GM19239 (cell line): ENCODE measurements around the gene TAS2R41.

Experiments used
- DNase-seq: peaks from one replicate; pipeline ENCODE4 v3.0.0; 2011; ENCODE audit warnings: low spot score; ENCODE audit not compliant: insufficient read length
- FAIRE-seq: peaks from 2 replicates; lab custom pipeline; 2011; peaks lifted over from hg19 to GRCh38; lab: Jason Lieb, UNC

Gene TAS2R41

DNA sequence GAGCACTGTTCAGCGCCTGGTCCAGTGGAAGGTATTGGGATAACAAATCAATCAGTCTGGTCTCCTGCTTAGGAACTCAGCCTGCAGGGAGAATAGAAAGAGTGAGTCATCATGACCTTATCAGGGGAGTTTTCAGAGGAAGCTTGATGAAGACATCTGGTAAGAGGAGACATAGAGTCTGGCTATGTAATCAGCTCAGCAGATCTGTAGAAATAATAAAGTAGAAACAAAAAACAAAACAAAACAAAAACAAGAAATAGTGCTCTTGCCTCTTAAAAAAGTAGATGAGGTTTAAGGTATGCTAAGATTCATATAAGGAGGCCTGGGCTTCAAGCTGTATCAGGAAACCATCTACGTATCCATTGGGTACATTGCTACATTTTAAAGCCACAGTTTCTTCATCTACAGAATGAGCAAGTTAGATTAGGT lies 14.4 kb downstream of the TAS2R41 start:
- FAIRE-seq (no peak), DNase-seq (no peak)

DNA sequence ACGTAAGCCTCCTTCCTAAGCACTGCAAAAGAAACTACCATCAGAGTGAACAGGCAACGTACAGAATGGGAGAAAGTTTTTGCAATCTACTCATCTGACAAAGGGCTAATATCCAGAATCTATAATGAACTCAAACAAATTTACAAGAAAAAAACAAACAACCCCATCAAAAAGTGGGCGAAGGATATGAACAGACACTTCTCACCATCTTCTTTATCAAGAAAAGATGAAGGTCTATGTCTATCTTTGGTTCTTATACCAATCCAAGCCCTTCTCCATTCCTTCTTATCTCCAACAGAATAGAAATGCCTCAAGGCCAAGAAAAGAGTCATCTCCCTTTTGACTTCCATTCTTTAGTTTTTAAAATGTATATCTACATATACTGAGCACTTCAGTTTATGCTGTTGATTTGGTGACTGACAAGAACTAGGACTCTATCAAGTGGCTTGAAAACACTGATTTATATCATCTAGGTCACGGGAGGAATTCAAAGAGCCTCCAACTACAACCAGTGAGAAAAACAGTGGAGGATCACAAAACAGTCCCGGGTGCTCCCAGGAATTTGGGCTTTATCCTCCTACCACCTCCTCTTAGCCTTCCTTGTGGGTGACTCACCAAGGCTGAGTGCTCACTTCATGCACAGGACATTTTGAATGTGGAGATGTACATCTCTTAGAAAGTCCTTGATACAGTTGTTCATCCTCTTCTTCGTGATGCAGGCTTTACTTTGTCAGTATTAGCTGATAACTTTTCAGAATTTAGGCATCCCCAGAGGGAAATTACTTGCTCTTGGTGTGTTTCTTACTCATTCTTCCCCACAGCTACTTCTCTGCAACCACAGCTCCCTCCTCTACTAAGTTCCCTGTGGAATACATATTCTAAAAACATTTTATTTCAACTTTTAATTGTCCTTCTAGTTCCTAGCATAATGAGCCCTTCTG lies 15.4 kb downstream of the TAS2R41 start:
- no peak for FAIRE-seq
- no peak for DNase-seq

DNA sequence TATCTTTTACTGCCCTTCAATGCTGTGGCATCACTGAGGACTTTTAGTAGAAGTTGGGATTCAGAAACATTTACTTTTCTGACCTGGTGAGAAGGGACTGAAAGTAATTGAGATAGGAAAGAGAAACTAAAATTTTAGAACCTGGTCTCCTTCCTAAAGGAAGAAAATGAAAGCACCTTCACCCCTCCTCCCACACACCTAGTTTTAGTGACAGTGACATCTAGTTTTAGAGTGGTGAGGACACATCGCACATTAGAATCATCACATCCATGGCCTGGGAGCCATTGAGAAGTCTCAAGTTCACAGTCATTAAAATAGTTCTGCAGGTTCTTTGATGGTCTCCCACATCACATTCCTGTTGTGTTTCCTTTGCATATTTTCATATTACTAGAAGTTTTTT lies 16.1 kb downstream of the TAS2R41 start:
- no peak for DNase-seq
- no peak for FAIRE-seq

DNA sequence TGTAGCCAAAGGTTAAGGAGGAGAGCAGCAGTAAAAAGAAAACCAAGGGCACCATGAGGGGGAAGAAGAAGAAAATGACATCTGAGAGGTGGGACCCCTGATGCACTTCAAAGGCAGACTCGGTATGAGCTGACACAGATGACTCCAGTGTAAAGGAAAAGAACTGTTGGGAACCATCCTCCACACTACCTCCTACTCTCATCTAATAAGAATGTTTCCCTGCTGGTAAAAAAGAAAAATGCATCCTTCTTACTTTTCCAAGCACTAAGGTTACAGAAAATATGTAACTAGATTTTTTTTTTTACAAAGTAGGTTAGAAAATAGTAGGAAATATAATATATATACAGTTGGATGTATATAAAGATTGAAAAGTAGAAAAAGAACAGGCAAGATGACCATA lies 16.9 kb downstream of the TAS2R41 start:
- FAIRE-seq (no peak), DNase-seq (no peak)

DNA sequence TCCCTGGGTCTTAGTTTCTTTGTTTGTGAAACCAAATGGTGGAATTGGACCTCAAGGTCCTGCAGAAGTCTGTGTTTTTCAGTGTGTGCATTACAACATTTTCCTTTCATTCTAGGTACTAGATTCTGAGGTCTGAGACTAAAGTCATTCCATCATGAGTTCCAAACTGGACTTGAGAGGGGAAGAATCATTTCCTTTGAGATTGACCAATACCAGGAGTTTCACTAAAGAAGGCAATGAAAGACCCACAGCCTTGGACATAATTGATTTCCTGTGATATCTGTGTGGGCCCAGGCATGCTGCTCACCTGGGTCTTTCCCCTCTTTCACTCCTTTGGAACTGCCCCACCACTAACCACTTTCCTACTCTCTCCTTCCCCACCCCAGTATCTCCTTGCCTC lies 18.2 kb downstream of the TAS2R41 start:
- no peak for DNase-seq
- FAIRE-seq = no peak

DNA sequence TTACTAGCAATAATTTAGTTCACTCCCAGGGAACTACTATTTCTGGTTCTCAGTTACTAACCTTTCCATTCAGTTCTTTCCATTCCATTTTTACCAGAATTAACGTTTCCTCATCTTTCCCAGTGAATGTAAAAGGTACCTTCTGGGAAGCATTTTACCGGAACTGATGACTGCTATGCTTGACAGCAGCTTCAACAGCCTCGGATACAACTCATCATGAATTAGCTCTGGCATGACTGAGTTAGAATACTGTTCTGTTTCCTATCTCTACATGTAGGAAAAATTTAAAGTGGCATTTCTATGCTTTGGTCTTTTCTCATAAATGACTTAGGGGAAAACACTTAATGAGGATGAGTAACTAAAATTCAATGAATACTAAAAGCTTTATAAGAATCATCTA lies 18.6 kb downstream of the TAS2R41 start:
- FAIRE-seq = no peak
- no peak for DNase-seq

DNA sequence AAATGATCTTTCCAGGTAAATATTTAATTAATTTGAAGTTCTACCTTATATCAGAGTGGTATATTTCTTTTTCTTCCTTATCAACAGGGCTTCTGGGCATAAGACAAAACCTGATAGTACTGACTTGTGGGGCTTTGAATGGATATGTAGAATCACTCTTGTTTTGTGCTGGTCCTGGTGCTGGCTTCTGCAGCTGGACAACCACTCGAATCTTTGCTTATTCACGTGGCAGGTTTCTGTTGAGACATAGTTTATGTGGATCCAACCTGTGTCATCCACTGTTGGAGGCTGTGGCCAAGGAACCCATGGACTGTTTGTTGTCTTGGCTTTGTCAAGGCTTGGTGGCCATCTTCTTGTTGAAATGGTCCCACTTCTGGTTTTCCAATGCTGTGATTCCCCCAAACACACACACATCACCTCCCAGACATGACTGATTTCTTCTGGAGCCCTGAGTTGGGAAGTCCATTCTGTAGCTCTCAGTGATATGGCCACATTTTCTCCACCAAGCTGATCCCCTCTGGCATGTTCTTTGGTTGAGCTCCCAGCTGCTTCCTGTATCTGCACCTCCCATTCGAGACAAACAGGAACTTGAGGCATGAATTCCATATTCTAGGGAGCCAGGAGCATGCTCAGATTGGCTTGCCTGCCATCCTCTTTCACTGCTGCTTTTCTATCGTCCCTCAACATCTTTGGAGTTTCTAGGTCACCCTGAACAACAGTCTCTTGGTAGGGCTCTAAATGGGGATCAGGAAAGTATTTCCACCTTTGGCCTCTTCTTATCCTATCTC lies 19.5 kb downstream of the TAS2R41 start:
- no peak for FAIRE-seq

DNA sequence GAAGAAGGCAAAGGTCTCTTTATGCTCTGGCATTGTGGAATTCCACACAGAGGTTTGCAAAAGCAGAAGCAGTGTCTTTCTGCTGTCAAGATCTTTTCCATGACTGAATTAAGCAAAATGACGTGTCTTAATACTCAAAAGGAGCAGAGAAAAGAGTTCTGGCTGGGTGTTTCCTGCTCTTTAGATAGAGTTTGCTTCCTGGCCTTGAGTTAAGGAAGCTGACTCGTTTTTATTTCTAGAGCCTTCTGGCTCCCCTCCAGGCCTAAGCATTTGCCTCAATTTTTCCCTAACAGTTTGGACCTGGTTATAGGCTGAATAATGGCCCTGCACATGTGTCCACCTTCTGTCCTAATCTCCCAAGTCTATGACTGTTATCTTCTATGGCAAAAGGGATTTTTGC lies 21.6 kb downstream of the TAS2R41 start:
- DNase-seq (no peak), FAIRE-seq (no peak)

More for the DNA sequence above, 19.5 kb downstream of the TAS2R41 start:
- no peak for DNase-seq

DNA sequence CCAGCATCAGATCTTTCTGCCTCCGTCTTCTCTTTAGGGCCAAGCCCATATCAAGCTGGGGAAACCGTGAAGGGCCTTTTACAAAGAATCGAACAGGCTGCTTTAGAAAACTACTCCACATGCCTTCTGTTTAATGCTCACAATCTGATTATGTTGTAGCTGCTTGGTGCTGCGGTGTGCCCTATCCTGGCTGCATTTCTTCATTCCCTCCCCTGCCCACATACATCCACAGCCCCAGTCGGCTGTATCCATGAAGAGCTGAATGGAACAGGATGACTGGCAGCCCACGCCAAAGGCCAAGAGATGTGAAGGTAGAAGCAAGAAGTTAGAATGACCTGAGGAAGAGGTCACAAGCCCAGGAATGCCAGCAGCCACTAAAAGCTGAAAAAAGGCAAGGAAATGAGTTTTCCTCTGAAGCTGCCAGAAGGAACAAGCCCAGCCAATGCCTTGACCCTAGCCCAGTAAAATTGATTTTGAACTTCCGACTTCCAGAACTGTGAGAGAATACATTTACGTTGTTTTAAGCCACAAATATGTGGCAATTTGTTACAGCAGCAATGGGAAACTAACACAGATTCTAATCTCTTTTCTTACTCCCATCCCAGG lies 22.2 kb downstream of the TAS2R41 start:
- no peak for FAIRE-seq
- DNase-seq = no peak

DNA sequence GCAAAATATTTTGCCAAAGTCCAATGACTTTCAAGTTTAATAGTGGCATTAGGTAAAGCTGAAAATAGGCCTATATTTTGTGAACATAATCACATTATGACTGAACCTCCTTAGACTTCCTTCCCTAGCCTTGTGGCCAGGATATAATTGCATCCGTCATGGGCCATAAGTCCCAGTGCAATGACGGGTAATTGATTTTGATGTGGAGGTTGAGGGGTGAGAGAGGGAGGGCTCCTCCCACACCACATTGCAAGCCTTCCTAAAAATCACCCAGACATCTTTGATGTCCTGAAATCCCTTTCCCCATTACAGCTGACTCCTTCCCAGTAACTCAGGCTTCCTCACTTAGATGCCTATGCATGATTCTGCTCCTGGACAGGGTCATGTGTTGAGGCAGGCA lies 25.6 kb downstream of the TAS2R41 start:
- FAIRE-seq (no peak), DNase-seq (no peak)

DNA sequence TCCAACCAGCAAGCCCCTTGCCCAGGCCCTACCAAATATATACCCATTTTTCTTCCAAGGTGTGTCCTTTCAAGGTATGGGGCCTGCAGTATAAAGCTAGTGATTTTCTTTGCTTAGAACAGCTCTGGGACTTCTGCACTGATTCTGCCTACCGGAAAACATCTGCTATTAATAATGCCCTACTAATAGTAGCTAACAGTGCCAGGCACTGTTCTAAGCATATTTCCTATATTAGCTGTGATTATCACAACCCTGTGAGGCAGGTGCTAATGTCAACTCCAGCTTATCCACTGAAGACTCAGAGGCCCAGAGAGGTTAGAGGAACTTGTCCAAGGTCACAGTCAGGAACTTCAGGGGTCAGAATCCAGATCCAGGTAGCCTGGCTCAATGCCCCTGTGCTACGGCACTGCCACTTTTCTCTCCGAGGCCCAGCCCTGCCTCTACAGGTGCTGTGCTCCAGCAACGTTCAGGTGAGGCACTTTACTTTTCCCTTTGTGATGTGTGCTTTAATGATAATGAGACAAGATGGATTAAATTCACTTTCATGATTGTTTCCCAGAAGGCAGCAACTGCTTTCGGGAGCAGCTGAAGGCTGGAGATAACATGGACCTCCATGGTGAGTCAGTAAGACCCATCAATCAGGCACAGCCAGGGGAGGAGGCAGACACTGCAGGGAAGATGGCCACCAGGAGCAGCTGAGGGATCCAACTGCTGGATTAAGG lies 26.7 kb downstream of the TAS2R41 start:
- no peak for FAIRE-seq

DNA sequence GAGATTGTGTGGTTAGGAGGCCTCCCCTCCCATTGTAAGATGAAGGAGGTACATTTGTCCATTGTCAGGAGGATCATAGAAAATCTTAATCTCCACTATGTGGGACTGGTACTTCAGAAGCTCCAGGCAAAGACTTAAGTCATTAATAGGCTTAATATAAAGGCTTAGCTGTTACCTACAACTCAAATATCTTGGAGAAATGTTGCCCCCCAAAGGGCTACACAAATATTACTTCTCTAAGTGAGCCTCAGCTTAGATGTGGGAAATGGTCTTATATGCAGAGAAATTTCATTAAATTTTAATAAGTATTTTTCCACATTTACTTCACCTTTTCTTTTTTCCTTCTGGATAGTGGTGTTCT lies 27.2 kb downstream of the TAS2R41 start:
- DNase-seq = no peak
- no peak for FAIRE-seq

More for the DNA sequence above, 26.7 kb downstream of the TAS2R41 start:
- no peak for DNase-seq

DNA sequence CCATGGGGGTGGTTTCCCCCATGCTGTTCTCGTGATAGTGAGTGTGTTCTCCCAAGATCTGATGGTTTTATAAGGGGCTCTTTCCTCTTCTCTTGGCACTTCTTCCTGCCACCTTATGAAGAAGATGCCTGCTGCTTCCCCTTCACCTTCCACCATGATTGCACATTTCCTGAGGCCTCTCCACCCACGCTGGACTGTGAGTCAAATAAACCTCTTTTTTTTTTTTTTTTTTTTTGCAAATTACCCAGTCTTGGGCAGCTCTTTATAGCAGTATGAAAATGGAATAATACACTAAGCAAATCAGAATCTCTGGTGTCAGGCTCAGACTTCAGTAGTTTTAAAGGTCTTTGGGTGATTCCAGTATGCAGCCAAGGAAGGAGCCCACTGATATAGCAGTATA lies 28.2 kb downstream of the TAS2R41 start:
- DNase-seq (no peak), FAIRE-seq (no peak)

DNA sequence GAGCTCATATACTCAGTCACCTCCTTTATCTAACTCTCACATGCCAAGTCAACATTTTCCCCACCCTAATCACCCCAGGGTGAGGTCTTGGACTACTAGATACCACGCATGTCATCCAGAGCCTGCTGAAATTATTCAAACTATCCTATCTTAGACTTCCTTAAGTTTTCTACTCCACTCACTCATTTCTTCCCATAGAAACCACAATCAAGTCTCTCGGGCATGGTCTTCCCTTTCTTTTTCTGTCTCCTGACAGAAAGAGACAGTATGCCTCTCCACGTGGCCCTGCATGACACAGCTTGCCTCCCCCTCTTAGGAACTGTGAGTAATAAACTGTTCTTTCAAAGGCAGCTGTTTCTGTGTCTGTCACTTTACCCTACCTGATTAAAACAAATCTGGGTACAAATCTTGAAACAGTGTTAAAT lies 29.4 kb downstream of the TAS2R41 start:
- FAIRE-seq (no peak), DNase-seq (no peak)

DNA sequence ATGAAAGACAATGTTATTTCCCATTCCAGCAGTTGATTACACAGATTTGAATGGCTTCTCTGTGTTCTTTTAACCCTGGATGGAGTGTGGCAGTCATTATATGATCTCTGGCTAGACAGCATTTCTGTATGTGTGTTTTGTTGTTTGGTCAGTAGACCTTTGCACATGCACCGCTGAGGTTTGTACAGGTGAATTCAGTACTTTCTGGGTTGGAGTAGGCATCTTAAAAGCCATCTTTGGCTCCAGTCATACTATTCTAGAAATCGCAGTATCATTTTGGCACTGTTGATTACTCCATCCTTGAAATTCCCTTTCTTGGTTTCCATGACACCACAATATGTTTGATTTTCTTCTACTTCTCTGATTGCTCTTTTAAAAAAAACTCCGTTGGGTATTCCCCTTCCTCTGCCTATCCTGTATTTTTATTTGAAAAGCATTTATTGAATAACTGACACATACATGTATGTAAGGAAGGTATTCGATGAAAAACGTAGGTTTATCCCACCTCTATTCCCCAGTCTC lies 29.9 kb downstream of the TAS2R41 start:
- DNase-seq (no peak), FAIRE-seq (no peak)

DNA sequence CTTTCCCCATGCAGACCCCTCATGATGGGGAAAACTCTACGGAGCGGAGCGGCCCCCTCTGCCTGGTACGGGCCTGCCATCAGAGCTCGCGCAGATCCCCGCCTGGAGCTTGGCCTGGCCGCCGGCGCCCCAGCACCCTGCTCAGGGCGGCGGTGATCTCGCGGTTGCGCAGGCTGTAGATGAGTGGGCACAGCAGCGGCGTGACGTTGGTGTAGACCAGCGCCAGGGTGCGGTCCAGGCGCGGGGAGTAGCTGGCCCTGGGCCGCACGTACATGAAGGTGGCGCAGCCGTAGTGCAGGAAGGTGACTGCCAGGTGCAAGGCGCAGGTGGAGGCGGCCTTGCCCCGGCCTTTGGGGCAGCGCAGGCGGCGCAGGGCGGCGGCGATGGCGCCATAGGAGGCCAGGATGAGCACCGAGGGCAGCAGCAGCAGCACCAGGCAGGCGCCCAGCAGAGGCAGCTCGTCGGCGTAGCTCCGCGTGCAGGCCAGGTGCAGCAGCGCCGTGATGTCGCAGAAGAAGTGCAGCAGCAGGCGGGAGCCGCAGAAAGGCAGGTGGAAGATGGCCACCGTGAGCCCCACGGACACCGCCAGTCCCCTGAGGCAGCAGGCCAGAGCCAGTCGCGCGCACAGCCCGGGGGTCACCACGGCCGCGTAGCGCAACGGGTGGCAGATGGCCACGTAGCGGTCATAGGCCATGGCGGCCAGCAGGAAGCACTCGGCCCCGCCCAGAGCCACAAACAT lies 33.4 kb downstream of the TAS2R41 start:
- DNase-seq (no peak), FAIRE-seq (no peak)

DNA sequence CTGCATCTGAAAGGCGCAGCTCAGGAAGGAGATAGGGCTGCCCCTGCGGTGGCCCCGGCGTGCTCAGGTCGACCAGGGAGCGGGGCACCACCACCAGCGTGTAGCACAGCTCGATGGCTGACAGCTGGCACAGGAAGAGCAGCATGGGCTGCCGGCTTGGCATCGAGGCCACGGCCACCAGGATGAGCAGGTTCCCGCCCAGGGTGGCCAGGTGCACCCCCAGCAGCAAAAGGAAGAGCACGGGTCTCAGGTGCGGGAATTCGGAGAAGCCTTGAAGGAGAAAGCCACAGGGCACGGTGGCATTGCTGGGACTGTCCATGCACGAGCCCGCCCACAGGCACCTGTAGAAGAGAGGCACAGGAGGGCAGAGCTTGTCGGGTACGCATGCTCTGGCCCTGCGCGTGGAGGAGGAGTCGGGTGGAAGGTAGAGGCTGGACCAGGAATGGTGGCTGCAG lies 33.9 kb downstream of the TAS2R41 start:
- DNase-seq (no peak), FAIRE-seq (no peak)

DNA sequence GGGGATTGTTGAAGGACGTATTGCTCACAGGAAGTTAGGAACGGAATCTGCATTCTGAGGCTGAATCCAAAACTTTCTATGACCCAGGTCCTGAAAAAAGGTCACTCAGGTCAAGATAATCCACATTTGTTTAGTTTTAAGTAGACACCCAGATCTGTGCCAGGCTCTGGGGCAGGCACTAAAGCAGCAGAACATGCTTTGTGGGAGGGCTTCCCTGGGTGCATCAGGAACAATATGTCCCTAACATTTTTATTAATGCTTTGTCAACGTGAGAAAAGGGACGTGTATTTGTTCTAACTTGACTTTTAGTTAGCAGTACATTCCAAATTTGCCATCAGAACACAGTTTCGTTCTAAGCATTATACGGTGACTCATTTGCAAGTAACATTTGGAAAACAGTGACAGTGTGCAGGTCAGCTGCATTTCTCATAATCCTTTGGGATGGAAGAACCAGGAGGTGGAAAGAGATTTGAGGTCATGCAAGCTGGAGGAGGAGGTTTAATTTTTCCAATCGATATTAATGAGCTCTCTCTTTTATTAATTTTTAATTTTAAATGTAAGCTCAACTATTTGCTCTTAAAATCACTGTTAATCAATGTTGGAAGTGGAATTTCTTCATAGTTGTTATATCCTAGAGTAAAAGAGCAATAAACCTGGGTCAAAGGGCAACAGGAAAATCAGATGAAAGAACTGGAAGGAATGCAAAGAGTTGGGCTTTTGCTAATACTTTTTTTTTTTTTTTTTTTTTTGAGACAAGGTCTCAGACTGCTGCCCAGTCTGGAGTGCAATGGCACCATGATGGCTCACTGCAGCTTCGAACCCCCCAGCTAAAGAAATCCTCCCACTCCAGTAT lies 35.0 kb downstream of the TAS2R41 start:
- FAIRE-seq = no peak

More for the DNA sequence above, 35.0 kb downstream of the TAS2R41 start:
- no peak for DNase-seq
